Neural cell (in vitro differentiated cells): ENCODE results near the gene ZNF407. TPM values are rescaled to one million over a fixed set of nuclear protein-coding genes. Genes with fewer than 3 reads are reported as not detected.

Experiments used
- H2AFZ ChIP-seq: fragments of 200-600, 300-800 bp; sonication (generic), shearing (Covaris generic); 2 replicates; pipeline ENCODE4 v1.6.0; 2014; ENCODE audit warnings: low read depth, mild to moderate bottlenecking, antibody characterized with exemption, low read length, moderate library complexity
- H3F3A ChIP-seq: fragments of 200-600 bp; shearing (Covaris generic); 2 replicates; pipeline ENCODE4 v1.6.1; 2016; ENCODE audit warnings: mild to moderate bottlenecking, moderate library complexity, mixed read lengths, antibody characterized with exemption, low read length; ENCODE audit not compliant: insufficient read depth, poor library complexity, severe bottlenecking
- H3K27ac ChIP-seq: fragments of 200-600, 300-800 bp; sonication (generic), shearing (Covaris generic); 2 replicates; pipeline ENCODE4 v1.5.1; 2014; ENCODE audit warnings: mild to moderate bottlenecking, low read length, moderate library complexity
- H3K27me3 ChIP-seq: fragments of 300-800, 200-600 bp; sonication (generic), shearing (Covaris generic); 2 replicates; pipeline ENCODE4 v1.6.0; 2014; ENCODE audit warnings: mild to moderate bottlenecking, low read depth, low read length, moderate library complexity; ENCODE audit not compliant: insufficient read depth
- H3K36me3 ChIP-seq: fragments of 300-800, 200-600 bp; sonication (generic), shearing (Covaris generic); 2 replicates; pipeline ENCODE4 v1.5.1; 2014; ENCODE audit warnings: mild to moderate bottlenecking, antibody characterized with exemption, low read length, moderate library complexity; ENCODE audit not compliant: insufficient read depth
- H3K4me2 ChIP-seq: fragments of 300-800, 200-600 bp; sonication (generic), shearing (Covaris generic); 2 replicates; pipeline ENCODE4 v1.6.0; 2014; ENCODE audit warnings: mild to moderate bottlenecking, low read length
- H3K4me3 ChIP-seq: fragments of 300-800, 200-600 bp; sonication (generic), shearing (Covaris generic); 2 replicates; pipeline ENCODE4 v1.5.1; 2014; ENCODE audit warnings: mild to moderate bottlenecking, low read length, moderate library complexity
- H3K79me2 ChIP-seq: fragments of 200-600 bp; shearing (Covaris generic); replicated peaks from 2 replicates; pipeline ENCODE4 v1.6.0; 2014; ENCODE audit warnings: mild to moderate bottlenecking, low read length, moderate library complexity; ENCODE audit not compliant: insufficient read depth
- H3K9ac ChIP-seq: fragments of 300-800, 200-600 bp; sonication (generic), shearing (Covaris generic); 2 replicates; pipeline ENCODE4 v1.6.1; 2016; ENCODE audit warnings: mild to moderate bottlenecking, low read length, mixed read lengths
- H3K9me2 ChIP-seq: fragments of 200-600 bp; shearing (Covaris generic); 2 replicates; pipeline ENCODE4 v1.6.1; 2016; ENCODE audit warnings: mild to moderate bottlenecking, low read length, mixed read lengths; ENCODE audit not compliant: insufficient read depth
- H3K9me3 ChIP-seq: fragments of 200-600, 300-800 bp; sonication (generic), shearing (Covaris generic); 2 replicates; pipeline ENCODE4 v1.6.1; 2016; ENCODE audit warnings: mild to moderate bottlenecking, mixed run types, low read length, moderate library complexity, mixed read lengths
- H4K20me1 ChIP-seq: fragments of 200-600 bp; shearing (Covaris generic); 2 replicates; pipeline ENCODE4 v1.6.1; 2016; ENCODE audit warnings: mild to moderate bottlenecking, mixed run types; ENCODE audit not compliant: insufficient read depth
- EP300 ChIP-seq: fragments of 450-650 bp; conservative IDR thresholded peaks from 2 replicates; pipeline ENCODE4 v1.6.1; 2014; ENCODE audit warnings: antibody characterized with exemption, mild to moderate bottlenecking, moderate library complexity; ENCODE audit not compliant: poor library complexity, severe bottlenecking
- EZH2 ChIP-seq: fragments of 200-600, 300-800 bp; shearing (Covaris generic), sonication (generic); IDR thresholded peaks from 2 replicates; pipeline ENCODE4 v1.6.1; 2014; ENCODE audit warnings: antibody characterized with exemption, low read length, borderline replicate concordance, mild to moderate bottlenecking; ENCODE audit not compliant: insufficient read depth, poor library complexity, severe bottlenecking
- MXI1 ChIP-seq: fragments of 450-650 bp; conservative IDR thresholded peaks from 2 replicates; pipeline ENCODE4 v1.6.1; 2014; ENCODE audit warnings: antibody characterized with exemption, mild to moderate bottlenecking; ENCODE audit not compliant: poor library complexity, severe bottlenecking
- POLR2AphosphoS5 ChIP-seq: IDR thresholded peaks from 2 replicates; pipeline ENCODE4 v1.6.1; 2012
- RAD21 ChIP-seq: fragments of 450-650 bp; conservative IDR thresholded peaks from 2 replicates; pipeline ENCODE4 v1.6.1; 2014; ENCODE audit warnings: antibody characterized with exemption, mild to moderate bottlenecking, moderate library complexity
- SMC3 ChIP-seq: fragments of 450-650 bp; conservative IDR thresholded peaks from 2 replicates; pipeline ENCODE4 v1.6.1; 2014; ENCODE audit warnings: antibody characterized with exemption, mild to moderate bottlenecking, moderate library complexity; ENCODE audit not compliant: poor library complexity
- TAF1 ChIP-seq: IDR thresholded peaks from 2 replicates; pipeline ENCODE4 v1.6.1; 2012; ENCODE audit warnings: low read depth
- polyA plus RNA-seq: library from polyadenylated mRNA; depleted of rRNA; stranded (reverse); fragments of >200 nt; gene quantifications from 2 replicates; pipeline ENCODE4 v1.2.3, GENCODE V29; 2014
- TF ChIP-seq, protein P1 (sequence below): fragments of 450-650 bp; IDR thresholded peaks from 2 replicates; pipeline ENCODE4 v1.5.1; 2014; ENCODE audit warnings: antibody characterized with exemption, mild to moderate bottlenecking, moderate library complexity; ENCODE audit not compliant: poor library complexity, severe bottlenecking
- TF ChIP-seq, protein P2 (sequence below): IDR thresholded peaks from 2 replicates; pipeline ENCODE4 v1.6.1; 2012; ENCODE audit warnings: borderline replicate concordance

The ZNF407 gene
- polyA plus RNA-seq, 1 donor from 2014 or later, result 2.9 TPM

DNA sequence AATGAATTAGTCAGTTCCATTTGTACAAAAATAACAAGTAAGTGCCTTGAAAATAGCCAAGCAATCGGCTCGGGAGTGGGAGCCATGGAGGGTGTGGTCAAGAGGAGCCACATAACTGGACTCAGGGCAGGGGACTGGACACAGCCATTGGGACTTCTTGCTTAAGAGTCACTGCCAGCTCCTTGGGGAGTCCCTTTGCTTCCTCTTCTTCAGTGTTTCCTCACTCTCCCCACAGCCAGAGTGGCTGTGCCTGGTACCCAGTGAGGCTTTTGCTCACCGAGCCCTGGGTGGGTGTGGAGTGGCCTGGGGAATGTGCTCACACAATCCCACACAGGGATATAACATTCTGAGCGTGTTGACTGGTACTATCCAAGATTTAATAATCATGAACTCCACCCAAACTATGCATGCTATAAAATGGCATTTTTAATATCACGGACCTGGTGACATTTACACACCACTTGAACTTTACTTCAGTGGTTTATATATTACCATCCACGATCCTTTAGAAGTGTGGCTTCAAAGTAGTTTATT, 516.6 kb downstream of the ZNF407 start:
- Histone ChIP-seq H3K27me3 (no peaks in the 10 kb centered on the region), H3F3A (no peaks in the 10 kb centered on the region), H3K79me2 (no peaks in the 10 kb centered on the region), H3K9ac (no peak overlapping the region), H4K20me1 (no peaks in the 10 kb centered on the region), H3K9me3 (no peaks in the 10 kb centered on the region), H2AFZ (no peak overlapping the region), H3K4me2 (no peak overlapping the region), H3K9me2 (no peaks in the 10 kb centered on the region), H3K27ac (no peak overlapping the region), H3K36me3 (no peaks in the 10 kb centered on the region), H3K4me3 (no peak overlapping the region)
- no peak for TF ChIP-seq POLR2AphosphoS5
- TF ChIP-seq MXI1, result no peak
- TF ChIP-seq SMC3, result no peak
- TF ChIP-seq, protein P1, sequence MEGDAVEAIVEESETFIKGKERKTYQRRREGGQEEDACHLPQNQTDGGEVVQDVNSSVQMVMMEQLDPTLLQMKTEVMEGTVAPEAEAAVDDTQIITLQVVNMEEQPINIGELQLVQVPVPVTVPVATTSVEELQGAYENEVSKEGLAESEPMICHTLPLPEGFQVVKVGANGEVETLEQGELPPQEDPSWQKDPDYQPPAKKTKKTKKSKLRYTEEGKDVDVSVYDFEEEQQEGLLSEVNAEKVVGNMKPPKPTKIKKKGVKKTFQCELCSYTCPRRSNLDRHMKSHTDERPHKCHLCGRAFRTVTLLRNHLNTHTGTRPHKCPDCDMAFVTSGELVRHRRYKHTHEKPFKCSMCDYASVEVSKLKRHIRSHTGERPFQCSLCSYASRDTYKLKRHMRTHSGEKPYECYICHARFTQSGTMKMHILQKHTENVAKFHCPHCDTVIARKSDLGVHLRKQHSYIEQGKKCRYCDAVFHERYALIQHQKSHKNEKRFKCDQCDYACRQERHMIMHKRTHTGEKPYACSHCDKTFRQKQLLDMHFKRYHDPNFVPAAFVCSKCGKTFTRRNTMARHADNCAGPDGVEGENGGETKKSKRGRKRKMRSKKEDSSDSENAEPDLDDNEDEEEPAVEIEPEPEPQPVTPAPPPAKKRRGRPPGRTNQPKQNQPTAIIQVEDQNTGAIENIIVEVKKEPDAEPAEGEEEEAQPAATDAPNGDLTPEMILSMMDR, result no peak
- TF ChIP-seq TAF1, result no peak
- TF ChIP-seq RAD21, result no peak
- no peak for TF ChIP-seq EZH2
- TF ChIP-seq, protein P2, sequence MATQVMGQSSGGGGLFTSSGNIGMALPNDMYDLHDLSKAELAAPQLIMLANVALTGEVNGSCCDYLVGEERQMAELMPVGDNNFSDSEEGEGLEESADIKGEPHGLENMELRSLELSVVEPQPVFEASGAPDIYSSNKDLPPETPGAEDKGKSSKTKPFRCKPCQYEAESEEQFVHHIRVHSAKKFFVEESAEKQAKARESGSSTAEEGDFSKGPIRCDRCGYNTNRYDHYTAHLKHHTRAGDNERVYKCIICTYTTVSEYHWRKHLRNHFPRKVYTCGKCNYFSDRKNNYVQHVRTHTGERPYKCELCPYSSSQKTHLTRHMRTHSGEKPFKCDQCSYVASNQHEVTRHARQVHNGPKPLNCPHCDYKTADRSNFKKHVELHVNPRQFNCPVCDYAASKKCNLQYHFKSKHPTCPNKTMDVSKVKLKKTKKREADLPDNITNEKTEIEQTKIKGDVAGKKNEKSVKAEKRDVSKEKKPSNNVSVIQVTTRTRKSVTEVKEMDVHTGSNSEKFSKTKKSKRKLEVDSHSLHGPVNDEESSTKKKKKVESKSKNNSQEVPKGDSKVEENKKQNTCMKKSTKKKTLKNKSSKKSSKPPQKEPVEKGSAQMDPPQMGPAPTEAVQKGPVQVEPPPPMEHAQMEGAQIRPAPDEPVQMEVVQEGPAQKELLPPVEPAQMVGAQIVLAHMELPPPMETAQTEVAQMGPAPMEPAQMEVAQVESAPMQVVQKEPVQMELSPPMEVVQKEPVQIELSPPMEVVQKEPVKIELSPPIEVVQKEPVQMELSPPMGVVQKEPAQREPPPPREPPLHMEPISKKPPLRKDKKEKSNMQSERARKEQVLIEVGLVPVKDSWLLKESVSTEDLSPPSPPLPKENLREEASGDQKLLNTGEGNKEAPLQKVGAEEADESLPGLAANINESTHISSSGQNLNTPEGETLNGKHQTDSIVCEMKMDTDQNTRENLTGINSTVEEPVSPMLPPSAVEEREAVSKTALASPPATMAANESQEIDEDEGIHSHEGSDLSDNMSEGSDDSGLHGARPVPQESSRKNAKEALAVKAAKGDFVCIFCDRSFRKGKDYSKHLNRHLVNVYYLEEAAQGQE, result no peak
- TF ChIP-seq EP300, result no peak

Other genes starting within 250 kb of the ZNF407 start
- gene DIPK1C, start 140.6 kb upstream of the ZNF407 start, polyA plus RNA-seq, result not detected in 2 replicates
- gene CNDP2, start 101.5 kb upstream of the ZNF407 start, polyA plus RNA-seq, result 29.0 and 35.7 TPM in 2 replicates
- gene CNDP1, start 63.4 kb upstream of the ZNF407 start, polyA plus RNA-seq, result 0.38 and 2.1 TPM in 2 replicates